NOMO-1 (cell line): Measurements from ENCODE around the gene RIMS1.

Source experiments
- DNase-seq, 2 experiments: peaks; one replicate each; lab custom pipeline; 2025; ENCODE audit not compliant: unreplicated experiment in 2 of 2; lab: John Stamatoyannopoulos, UW

RIMS1 gene

GRCh38 chr6:72216222-72217068 is 330.1 kb downstream of the RIMS1 start:
- DNase-seq, result no peak

DNA sequence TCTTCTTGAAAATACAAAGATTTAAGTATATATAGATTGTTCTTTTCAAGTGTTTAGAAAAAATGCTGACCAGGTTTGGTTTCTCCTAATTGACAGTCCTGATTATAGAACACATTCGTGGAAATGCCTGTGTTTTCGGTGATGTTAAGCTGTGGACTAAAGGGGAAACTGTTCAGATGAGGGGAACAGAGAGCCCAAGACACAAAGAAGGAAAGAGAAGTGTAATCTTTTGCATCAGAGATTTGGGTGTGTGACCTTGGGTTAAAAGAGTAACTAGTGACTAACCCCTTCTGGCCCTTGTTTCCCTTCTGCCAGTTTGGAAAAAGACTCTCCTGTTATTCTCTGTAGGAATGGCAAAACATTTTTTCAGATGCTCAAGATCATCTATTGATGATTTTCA is 331.3 kb downstream of the RIMS1 start:
- DNase-seq, result no peak

DNA sequence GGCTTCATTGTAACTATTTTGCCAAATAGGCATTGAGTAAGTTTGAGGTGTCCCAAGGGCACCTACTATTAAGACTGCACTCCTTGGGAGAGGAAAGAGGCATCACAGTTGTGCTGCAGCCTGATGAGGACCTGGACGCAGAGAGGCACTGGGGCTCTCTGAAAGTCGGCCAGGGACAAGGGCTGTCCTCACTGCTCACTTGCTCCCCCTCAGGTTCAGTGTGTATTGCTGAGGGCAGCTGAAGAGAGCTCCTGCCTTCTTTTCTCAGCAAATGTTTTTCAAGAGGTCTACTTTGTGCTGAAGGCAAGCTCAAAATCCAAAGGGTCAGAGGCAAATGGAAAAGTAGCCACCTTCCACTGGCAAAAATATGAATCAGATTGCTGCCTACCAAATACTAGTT is 331.8 kb downstream of the RIMS1 start:
- DNase-seq, result no peak

DNA sequence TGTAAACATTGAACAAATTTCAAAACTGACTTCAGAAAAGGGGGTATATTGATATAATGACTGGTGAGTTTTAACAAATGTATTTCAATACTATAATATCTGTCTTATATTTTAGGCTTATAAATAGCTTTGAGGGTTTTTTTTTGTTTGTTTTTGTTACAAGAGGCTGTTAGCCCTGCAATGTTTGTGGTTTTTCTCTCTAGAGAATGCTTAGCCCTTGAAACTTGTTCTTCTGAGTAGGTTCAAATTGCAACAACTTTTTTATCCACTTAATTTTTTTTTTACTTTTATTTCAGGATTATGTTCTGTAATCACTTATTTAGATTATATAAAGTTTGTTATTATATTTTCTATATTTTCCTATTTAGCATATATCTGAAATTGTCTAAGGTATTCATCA is 333.2 kb downstream of the RIMS1 start:
- DNase-seq, result no peak

DNA sequence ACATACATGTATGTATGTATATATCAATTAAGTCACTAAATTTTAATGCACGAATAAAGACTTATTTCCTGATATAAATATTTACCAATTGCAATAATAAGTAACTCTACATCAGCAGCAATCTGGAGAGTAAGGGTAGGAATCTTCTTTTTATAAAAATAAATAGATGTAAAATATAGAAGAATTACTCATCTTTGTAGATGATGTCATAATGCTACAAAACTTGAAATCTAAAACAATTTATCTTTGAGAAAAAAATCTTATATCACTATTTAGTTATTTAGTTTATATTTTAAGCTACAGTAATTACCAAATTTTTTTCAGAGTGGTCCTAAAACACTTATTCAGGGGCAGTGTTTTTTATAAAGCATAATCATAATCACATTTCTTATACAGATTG is 351.7 kb downstream of the RIMS1 start:
- DNase-seq, result no peak

DNA sequence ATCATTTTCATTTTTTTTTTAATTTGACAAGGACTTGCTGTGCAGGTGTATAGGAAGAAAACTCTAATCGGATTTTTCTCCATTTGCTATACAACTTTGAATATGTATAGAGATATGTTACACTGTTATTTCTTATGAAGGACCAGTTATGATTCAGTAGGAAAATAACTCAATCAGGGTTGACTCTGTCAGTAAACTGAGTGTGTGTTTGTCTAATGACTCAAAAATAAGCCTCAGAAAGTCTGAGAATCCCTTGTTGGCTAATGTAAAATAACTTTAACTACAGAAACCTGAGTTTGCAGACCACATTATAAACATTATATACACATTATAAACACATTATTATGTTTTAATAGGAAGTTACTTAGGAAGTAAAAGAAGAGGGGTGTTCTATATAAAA is 352.6 kb downstream of the RIMS1 start:
- DNase-seq, result no peak

GRCh38 chr6:72245565-72245964 is 359.2 kb downstream of the RIMS1 start:
- no peak for DNase-seq

GRCh38 chr6:72246926-72247325 is 360.6 kb downstream of the RIMS1 start:
- DNase-seq, result no peak

DNA sequence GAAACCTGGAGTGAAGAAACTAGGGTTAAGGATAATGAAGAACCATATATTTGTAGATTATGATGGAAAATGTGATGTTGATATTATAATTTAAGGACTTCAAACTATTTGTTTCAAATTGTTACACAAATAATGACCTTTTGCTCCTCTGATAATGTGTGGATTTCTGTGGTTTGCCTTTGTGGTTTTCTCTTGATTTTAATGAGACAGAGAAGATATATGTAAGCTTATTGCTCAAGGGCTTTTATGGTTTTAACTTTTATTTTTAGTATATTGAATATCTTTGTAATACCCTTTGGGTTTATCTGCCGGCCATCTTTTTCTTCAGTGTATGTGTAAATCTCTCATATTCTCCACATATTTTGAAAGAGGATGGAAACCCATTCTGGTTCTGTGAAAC is 362.3 kb downstream of the RIMS1 start:
- DNase-seq, result no peak

DNA sequence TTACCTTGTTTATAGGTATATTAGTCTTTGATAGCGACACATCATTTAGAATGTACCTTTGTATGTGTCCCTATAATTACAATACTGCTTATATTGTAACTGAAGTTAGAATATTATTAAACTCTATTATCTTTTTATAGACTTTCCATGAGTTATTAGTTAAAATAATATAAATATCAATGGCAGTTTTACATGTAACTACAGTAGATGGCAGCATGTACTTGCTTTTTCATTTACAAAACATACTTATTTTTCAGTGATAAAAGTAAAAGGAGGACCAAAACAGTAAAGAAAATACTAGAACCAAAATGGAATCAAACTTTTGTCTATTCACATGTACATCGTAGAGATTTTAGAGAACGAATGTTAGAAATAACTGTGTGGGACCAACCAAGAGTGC is 364.3 kb downstream of the RIMS1 start:
- DNase-seq, result no peak

GRCh38 chr6:72260489-72260888 is 374.1 kb downstream of the RIMS1 start:
- DNase-seq, result no peak

- no peak for DNase-seq
Measured at GRCh38 chr6:72261554-72261953, 375.2 kb downstream of the RIMS1 start.

DNA sequence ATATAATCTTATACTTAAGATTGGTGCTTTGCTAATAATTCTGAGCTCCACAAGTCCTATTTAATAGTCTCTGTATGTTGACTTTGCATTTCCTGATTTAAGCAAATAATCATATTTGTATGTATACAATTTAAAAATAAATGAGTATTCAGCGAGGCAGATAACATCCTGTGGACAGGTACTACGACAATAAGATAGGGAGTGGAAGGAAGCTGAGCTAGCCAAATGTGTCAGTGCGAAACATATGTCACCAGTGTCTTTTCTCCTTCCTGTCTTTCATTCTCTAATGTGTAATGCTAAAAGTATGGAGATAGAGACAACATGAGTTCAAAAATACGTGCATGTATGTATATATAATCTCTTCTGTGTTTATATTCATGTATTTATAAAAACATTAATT is 375.9 kb downstream of the RIMS1 start:
- no peak for DNase-seq

GRCh38 chr6:72267470-72267869 is 381.1 kb downstream of the RIMS1 start:
- DNase-seq, result no peak

- no peak for DNase-seq
Measured at GRCh38 chr6:72271531-72271930, 385.2 kb downstream of the RIMS1 start.

GRCh38 chr6:72272958-72273357 is 386.6 kb downstream of the RIMS1 start:
- no peak for DNase-seq

DNA sequence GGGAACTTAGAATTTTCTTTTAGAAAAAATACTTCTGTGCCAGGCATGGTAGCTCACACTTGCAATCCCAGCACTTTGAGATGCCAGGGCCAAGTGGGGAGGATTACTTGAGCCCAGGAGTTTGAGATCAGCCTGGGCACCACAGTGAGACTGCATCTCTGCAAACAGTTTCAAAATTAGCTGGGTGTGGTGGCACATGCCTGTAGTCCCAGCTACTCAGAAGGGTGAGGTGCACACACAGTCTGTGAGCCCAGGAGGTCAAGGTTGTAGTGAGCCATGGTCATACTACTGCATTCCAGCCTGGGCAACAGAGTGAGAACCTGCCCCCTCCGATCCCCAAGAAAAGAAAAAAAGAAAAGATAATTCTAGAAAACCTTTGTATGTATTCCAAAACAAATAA is 389.5 kb downstream of the RIMS1 start:
- no peak for DNase-seq

- no peak for DNase-seq
Measured at GRCh38 chr6:72282201-72282600, 395.9 kb downstream of the RIMS1 start.

- DNase-seq, result no peak
Measured at GRCh38 chr6:72283571-72283970, 397.2 kb downstream of the RIMS1 start.

GRCh38 chr6:72286911-72287311 is 400.6 kb downstream of the RIMS1 start:
- no peak for DNase-seq

DNA sequence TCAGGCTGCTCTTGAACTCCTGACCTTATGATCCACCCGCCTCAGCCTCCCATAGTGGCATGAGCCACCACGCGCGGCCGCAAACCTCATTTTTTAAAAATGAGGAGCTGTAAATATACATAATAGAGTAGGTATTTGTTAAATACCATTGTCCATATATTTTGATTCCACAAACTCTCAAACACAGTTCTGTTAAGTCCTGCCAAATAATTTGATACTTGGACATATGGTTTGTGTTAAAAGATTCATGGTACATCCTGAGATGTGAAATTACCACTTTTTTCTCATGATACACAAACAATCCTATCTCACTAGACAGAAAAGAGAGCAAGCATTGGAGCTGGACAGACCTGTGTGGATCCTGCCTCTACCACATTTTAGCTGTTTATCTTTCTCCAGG is 401.5 kb downstream of the RIMS1 start:
- DNase-seq, result no peak

GRCh38 chr6:72288592-72288991 is 402.2 kb downstream of the RIMS1 start:
- no peak for DNase-seq

- DNase-seq, result no peak
Measured at GRCh38 chr6:72290620-72291019, 404.3 kb downstream of the RIMS1 start.
